ENCODE data around the gene ETFRF1.
A peak's percentile ranks its signal among the peaks of the same experiment; 100 is the strongest.

The ETFRF1 gene

GRCh38 chr12:25195056-25195971 lies at the start of gene ETFRF1, which contains the start of gene DNAI7:
Gene ETFRF1, plus strand, starts transcription at chr12:25195237. Its CDS starts 8,720 bp downstream, at chr12:25203957.
Gene DNAI7, minus strand, starts transcription at chr12:25195160. Its CDS starts 82 bp downstream, at chr12:25195078.
- peak; percentile 93 for DNase-seq (ENCODE audit: low read depth)

- no peak for DNase-seq (ENCODE audit: low read depth)
Observed at GRCh38 chr12:25146686-25147085, 48.4 kb upstream of the ETFRF1 start.

GRCh38 chr12:25151476-25151875 lies 43.6 kb upstream of the ETFRF1 start:
- peak; percentile 85 for DNase-seq (ENCODE audit: low read depth)

- no peak for DNase-seq (ENCODE audit: low read depth)
Observed at GRCh38 chr12:25152055-25152454, 43.0 kb upstream of the ETFRF1 start.

GRCh38 chr12:25155022-25155576 lies 39.9 kb upstream of the ETFRF1 start:
- peak; percentile 26 for DNase-seq (ENCODE audit: low read depth)

GRCh38 chr12:25156061-25156460 lies 39.0 kb upstream of the ETFRF1 start:
- DNase-seq (ENCODE audit: low read depth), result no peak

GRCh38 chr12:25162866-25163265 lies 32.2 kb upstream of the ETFRF1 start:
- DNase-seq (ENCODE audit: low read depth), result no peak

- DNase-seq (ENCODE audit: low read depth), result no peak
Observed at GRCh38 chr12:25182765-25183164, 12.3 kb upstream of the ETFRF1 start.

- DNase-seq (ENCODE audit: low read depth), result no peak
Observed at GRCh38 chr12:25184132-25184531, 10.9 kb upstream of the ETFRF1 start.

- DNase-seq (ENCODE audit: low read depth), result no peak
Observed at GRCh38 chr12:25186038-25186787, 8.8 kb upstream of the ETFRF1 start.

- DNase-seq (ENCODE audit: low read depth), result no peak
Observed at GRCh38 chr12:25186788-25187402, 8.1 kb upstream of the ETFRF1 start.

GRCh38 chr12:25187781-25188180 lies 7.3 kb upstream of the ETFRF1 start:
- DNase-seq (ENCODE audit: low read depth), result peak; percentile 80

- DNase-seq (ENCODE audit: low read depth), result no peak
Observed at GRCh38 chr12:25189656-25190055, 5.4 kb upstream of the ETFRF1 start.

GRCh38 chr12:25190793-25191192 lies 4.2 kb upstream of the ETFRF1 start:
- no peak for DNase-seq (ENCODE audit: low read depth)

GRCh38 chr12:25194214-25194613 lies 823 bp upstream of the ETFRF1 start:
- no peak for DNase-seq (ENCODE audit: low read depth)

- DNase-seq (ENCODE audit: low read depth), result no peak
Observed at GRCh38 chr12:25194722-25195055, 348 bp upstream of the ETFRF1 start.

GRCh38 chr12:25197608-25198007 lies 2.6 kb downstream of the ETFRF1 start:
- DNase-seq (ENCODE audit: low read depth), result no peak

GRCh38 chr12:25200703-25201102 lies 5.7 kb downstream of the ETFRF1 start:
- DNase-seq (ENCODE audit: low read depth), result no peak

- no peak for DNase-seq (ENCODE audit: low read depth)
Observed at GRCh38 chr12:25202137-25202536, 7.1 kb downstream of the ETFRF1 start.

GRCh38 chr12:25207411-25207810 lies 12.4 kb downstream of the ETFRF1 start:
- no peak for DNase-seq (ENCODE audit: low read depth)

GRCh38 chr12:25207846-25208245 lies 12.8 kb downstream of the ETFRF1 start:
- no peak for DNase-seq (ENCODE audit: low read depth)

- DNase-seq (ENCODE audit: low read depth), result no peak
Observed at GRCh38 chr12:25208554-25208953, 13.5 kb downstream of the ETFRF1 start.

Measured in fibroblast of the conjunctiva (primary cell).